HG03442 (cell line): ENCODE results near the gene NDUFAF2.
"Not testable (repeated sequence)": the region's sequence is repeated elsewhere in the genome, so short reads cannot be mapped to it uniquely, and the experiment has no call there.

Experiments
- ATAC-seq: cut with Tn5 transposase; IDR thresholded peaks from one replicate; pipeline ENCODE4 v1.9.1; 2021; ENCODE audit warnings: mild to moderate bottlenecking, moderate library complexity; ENCODE audit not compliant: unreplicated experiment

Gene NDUFAF2

DNA sequence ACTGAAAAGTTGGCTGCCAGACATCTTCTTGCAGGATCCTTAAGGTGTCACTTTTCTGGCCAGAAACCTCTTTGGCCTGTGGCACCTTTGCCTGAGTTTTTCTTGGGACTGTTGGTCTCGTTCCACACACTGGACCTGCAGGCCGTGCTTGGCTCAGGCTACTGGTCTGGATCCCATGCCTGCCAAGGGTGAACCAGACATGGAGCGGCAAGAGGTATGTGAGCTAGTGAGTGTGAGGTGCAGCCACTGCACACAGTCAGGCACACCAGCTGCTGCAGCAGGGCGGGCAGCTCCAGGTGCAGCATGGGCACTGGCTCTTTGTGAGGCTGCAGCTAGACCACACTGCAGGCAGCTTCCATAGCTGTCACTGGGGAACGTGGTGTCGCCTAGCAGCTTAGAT is 47.9 kb downstream of the NDUFAF2 start:
- ATAC-seq, result no peak

DNA sequence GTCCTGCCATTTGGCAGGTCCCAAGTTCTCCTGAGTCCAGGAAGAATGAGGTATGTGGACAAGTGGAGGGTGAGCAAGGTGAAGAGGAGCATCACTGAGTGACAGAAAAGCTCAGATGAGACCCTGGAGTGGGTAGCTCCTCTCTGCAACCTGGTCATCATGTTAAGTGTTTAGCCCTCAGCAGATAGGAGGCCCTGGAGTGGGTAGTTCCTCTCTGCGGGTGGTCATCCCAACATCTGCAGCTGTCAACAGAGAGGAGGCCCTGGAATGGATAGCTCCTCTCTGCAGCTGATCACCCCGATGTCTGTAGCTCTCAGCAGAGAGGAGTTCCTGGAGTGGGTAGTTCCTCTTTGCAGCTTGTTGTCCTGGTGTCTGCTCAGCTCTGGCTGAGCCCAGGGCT is 48.4 kb downstream of the NDUFAF2 start:
- no peak for ATAC-seq

DNA sequence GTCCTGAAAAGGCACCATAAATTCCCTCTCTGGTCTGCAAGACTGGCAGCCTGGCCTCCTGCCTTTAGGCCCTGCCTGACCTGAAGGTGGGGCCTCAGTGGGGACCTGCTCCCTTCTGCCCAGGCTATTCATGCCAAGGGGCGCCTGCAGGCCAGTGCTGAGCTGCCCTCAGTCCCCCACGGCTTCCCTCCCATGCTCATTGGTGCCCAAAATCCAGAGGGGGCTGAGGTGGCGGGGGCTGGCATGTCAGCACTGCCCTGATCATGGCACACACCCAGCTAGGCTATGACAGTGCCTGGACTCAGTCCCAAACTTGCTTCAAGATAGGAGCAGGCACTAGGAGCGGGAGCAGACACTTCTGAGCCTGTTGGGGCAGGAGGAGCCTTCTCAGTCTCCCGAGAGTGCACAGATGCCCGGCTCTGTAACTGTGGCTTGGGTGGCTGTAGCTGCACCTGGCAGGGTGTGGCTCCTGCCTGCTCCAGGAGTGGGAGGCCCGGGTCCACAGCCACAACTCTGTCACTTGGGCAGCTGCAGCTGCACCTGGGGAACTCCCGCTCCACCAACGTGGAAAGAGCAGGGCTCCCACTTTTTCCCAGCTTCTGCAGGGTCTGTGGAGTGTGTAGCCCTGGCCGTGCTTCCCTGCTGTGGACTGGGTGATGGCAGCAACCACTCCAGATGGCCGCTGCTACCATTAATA is 49.0 kb downstream of the NDUFAF2 start:
- no peak for ATAC-seq

DNA sequence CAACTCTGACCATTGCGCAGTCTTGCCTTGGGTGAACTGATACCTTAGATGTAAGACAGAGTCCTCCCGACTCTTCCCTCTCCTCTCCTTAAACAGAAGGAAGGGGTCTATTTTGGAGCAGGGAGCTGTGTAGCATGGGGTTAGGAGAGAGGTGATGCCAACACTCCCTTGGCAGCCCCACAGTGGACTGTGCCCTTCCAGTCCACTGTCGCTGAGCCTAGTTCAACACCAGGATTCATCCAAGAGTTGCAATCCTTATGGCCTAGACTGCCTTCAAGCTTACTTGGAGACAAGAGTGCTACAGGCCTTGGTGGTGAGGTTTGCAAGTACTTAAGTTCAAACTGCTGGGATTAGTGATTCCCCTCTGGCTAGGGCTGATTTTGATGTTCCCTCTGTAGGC is 51.4 kb downstream of the NDUFAF2 start:
- ATAC-seq, result no peak

DNA sequence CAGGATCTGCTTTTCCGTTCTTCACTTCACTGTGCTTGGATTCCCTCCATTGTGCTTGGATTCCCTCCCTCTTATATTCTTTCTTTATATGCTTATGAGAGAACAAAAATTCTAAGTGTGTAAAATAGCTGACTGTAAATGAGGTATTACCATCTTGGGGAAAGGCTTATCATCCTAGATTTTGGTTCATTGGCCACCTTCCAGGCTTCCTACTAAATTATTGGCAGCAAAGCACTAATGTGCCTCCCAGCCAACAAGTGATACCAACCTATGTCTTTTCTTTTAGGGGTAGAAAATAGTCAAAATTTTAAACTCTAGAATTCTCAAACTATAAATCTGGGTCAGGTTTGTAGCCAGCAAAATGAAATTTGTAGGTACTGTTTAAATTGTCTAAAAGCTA is 52.7 kb downstream of the NDUFAF2 start:
- no peak for ATAC-seq

DNA sequence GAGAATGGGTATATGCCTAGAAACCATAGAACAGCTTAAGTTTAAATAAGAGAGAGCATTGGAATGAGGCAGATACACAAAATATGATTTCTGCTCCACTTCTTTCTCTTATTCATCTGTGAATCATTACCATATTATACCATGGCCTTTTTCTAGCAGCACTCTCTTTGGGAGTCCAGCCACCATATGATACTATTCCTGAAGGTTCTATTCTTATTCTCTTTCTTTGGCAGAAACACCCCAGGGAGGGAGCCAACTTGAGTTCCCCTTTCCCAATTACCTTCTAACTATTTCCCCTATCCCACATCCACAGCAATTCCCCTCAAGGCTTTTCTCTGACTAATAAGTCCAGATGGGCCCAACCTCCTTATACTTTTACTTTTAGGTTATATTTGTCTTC is 55.9 kb downstream of the NDUFAF2 start:
- no peak for ATAC-seq

DNA sequence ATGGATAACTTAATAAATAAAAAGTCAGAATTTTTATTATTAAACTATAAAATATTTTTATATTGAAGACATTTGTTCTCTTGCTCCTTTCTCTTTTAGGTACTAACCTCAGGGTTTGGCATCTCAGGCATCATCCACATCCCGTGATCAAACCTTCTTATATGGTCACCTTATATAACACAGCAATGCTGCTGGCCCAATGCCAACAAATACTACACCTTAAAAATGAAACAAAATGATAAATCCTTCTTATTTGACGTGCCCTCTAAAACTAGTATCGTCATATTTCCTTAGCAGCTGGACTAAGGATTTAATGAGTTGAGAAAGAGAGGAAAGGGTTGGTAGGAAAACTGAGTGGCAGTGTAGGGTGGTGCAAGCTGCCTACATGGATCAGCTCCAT is 56.6 kb downstream of the NDUFAF2 start:
- ATAC-seq, result no peak

DNA sequence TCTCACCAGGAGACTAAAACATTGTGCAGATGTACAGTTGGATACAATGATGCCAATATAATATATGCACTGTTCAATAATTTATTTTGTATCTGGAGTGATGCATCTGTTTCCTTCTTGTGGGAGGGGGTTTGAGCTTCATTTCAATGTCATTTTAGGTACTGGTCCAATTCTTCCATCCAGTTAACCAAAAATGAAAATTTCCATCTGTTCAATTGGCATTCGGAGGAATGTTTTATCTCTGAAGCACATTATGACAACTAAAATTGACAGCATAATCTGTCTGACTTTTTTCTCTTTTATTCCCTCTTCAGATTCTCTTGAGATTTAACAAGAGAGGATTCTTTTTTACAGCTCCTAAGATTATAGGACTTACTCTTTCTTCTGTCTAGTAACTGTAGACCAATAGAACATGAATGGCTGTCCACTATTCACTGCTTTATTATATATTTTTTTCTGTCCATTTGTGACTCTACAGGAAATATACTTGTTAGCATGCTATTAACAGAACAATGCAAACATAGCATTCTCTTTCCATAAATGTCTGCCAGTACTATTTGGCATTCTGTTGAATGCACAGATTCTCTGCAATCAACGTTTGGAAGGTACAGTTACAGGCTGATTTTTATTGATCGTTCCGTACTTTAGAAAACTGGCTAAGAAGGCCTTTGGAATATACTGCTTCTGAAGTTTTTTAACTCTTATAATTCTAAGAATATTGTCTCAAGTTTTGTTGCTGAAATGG is 57.8 kb downstream of the NDUFAF2 start:
- ATAC-seq, result no peak

DNA sequence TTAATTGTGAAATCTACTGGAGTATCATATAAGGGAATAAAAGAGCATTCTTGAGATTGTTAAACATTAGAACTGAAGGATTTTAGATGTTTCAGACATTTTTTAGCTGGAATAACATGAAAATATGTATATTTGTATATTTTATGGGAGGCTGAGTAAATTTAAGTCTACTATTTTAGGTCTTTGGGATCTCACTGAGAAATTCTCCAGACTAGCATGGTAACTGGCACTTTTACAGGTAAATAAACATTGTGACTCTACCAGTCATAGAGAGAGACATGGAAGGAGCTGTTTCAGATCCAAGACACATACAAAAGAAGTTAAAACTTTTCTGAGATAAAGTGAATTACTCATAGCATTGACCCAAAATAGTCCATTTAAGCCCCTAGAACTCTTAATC is 59.4 kb downstream of the NDUFAF2 start:
- no peak for ATAC-seq

DNA sequence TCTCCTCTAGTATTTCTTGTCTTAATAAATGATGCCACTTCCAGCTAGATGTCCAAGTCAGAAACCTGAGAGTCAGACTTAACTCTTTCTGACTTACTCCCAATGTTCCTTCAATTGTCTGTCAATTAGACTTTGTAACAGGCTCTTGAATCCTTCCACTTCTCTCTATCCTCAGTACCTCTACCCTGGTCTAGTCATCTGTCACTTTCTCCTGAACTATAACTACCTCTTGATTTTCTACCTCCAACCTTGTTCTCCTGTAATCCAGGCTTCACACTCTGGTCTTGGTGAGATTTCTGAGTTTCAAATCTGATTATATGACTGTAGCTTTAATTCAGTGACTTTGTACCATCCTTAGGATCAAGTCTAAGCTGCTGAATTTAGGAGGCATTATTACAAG is 64.9 kb downstream of the NDUFAF2 start:
- no peak for ATAC-seq

DNA sequence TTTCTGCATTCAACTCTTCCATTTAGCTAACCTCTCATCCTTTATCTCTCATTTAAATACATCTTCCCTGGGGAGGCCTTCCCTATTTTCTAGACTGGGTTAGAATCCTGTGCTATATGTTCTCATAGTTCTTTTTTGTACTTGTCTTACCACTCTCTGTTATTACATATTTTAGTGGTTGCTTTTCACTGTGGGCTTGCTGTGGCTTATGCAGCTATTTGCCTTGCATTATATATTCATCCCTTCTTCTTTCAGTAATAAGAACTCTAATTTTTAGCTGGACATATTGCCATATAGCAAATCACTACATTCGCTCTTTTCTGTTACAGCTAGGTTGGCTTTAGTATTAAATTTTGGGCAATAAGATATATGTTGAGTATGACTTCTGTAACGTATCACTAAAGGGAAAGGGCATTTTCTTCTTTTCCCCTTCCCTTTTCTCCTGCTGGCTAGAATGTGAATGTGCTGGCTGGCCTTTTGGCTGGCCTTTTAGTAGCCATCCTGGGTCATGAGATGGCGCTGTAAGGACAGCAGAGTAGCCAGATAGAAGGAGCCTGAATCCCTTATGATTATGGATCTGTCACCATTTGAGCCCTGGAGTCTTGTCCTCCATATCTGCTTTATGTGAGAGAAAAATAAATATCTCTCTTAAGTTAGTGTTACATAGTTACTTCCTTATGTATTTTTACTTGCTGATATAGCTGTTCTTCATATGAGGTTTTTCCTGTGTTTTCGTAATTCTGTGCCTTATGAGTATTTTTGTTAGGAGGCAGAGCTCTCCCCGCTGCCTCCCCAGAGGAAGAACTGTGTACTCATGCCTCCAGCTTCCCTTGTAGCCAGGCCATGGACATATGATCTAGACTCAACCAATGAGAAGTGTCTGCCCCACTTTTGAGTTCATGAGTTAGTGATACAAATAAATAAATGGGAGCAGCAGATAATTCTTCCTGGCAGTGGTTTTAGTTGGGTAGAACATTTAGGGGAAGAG is 65.8 kb downstream of the NDUFAF2 start:
- no peak for ATAC-seq

DNA sequence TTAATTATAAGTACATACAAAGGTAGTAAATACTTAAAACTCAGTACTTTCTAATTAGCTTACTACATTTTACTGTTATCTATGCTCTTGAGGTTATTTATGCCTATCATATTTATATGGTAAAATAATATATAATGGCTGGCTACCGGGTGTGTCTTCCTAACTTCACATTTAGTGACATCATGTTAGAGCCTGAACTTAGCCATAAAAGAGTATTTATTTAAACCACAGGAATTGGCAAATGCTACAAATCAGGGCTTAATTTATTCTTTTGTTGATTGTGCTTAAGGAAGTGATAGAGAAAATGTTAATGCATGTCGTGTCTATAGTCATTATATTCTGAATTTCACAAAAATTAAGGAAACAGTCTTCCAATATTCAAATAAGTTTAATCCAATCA is 73.1 kb downstream of the NDUFAF2 start:
- ATAC-seq, result no peak

DNA sequence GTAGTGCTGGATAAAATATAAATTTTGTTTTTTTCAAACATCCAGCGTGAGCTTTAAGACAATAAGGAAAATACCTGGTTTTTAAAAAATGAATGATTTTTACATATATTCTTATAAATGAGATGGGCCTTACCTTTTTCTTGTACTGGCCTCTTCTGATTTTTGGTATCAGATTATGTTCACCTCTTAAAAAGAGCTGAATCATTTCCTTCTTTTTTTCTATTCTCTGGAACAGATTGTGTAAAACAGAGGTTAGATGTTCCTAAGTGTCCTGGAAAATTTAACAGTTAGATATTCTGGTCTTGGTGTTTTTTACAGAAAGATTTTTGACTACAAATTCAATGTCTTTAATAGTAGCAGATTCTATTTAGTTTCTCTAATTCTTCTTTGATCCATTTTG is 74.6 kb downstream of the NDUFAF2 start:
- ATAC-seq, result no peak

DNA sequence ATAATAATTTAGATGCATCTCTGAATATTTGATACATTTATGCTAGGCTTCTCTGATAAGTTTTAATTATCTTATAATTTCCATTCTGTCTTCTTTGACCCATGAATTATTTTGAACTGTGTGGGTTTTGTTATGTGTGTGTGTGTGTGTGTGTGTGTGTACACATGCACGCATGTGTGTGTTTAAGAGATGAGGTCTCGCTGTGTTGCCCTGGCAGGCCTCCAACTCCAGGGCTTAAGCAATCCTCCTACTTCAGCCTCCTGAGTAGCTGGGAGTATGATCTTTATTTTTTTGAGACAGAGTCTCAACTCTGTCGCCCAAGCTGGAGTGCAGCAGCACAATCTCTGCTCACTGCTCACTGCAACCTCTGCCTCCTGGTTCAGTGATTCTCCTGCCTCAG is 75.4 kb downstream of the NDUFAF2 start:
- no peak for ATAC-seq

DNA sequence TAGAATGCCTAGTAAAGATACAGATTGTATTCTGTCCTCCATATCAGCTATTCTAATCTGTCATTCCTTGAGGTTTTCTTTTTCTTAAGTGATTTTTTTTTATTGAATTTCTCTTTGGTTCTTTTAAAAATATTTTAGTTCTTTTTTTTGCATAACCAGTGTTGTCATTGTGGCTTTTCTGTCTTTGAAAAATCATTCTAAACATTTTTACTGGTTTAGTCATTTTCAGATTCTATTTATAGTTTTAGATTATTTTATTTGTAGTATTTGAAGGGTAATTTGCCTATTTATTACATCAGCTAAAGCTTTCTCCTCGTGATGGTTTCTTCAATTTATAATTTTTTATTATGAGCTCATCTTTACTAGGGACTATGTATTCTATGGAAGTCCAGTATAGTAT is 78.1 kb downstream of the NDUFAF2 start:
- ATAC-seq, result no peak

DNA sequence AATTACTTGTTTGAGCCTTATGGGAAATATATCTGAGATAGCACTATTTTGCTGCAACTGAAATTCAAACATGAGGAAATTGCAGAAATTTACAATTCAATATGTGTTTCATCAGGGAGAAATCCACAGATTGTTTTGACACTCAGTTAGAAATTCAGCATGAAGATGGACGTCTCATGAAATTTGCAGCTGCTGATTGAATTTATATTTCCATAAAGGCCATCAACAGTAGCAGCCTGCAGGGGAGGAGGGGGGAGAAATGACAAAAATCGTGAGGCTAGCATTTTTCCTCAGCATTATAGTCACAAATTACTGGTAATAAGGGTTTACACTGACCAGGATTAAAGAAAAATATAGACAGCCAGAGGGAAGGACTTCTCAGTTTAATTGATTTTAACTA is 81.0 kb downstream of the NDUFAF2 start:
- no peak for ATAC-seq

DNA sequence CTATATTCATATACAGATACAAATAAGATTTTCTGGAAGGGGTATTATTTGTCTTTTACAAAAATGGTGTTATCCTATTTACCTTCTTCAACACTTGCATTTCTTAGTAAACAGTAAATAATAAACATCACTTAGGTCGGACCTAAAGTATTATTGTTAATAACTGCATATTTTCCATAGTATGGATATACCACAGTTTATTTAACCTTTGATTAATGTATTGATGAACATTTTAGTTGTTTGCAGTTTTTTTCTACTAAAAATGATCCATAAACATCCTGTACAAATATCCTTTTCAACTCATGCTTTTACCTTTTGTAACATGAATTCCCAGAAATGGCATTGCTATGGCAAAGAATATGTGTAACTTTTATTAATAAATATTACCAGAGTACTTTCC is 83.4 kb downstream of the NDUFAF2 start:
- no peak for ATAC-seq

DNA sequence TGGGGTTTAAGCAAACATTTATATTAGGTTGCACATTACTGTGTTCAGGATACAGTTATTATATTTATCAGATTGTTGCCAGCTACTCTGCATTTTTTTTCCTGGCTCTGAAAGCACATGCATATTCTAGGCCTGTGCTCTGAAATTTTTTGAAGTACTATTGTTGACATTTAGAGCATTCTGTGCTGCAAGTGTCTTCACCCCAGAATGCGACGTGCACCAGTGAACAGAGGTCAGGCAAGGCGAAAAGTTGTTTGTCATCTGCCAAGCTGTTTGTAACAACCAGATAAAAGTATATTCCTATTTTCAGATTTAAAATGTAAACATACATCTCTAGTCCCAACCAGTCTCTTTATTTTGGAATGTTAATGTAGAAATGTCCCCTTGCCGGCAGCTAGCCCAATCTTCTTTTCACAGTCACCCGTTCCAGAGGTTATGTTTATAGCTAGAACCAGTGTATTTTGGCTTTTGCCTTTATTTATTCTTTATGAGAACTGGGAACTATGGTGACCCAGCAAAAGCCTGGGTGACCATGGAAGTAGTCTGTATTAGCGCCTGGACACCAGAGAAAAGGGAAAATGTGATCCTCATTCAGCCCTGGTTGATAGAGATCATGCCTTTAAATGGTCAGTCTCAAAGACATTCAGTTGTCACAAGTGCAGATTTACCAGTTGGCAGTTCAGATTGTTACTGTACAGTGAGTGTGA is 84.6 kb downstream of the NDUFAF2 start:
- ATAC-seq, result no peak

DNA sequence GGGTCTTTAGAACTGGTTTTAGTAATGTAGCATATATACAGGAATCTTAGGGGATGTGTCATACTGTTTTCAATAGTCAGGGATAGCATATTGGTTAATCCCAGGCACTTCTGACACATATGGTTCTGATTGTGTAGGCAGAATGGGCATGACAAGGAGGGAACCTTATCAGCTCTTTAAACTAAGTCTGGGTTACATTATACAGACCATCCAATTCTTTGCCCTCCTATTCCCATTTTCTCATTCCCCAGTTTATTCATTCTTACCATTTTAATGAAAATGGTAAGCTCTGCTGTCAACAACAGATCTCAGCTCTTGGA is 85.1 kb downstream of the NDUFAF2 start:
- ATAC-seq, result no peak

DNA sequence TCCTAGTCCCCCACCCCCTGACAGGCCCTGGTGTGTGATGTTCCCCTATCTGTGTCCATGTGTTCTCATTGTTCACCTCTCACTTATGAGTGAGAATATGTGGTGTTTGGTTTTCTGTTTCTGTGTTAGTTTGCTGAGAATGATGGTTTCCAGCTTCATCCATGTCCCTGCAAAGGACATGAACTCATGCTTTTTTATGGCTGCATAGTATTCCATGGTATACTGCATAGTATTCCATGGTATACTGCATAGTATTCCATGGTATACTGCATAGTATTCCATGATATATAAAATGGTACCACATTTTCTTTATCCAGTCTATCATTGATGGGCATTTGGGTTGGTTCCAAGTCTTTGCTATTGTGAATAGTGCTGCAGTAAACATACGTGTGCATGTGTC is 86.3 kb downstream of the NDUFAF2 start:
- ATAC-seq, result not testable (repeated sequence)

DNA sequence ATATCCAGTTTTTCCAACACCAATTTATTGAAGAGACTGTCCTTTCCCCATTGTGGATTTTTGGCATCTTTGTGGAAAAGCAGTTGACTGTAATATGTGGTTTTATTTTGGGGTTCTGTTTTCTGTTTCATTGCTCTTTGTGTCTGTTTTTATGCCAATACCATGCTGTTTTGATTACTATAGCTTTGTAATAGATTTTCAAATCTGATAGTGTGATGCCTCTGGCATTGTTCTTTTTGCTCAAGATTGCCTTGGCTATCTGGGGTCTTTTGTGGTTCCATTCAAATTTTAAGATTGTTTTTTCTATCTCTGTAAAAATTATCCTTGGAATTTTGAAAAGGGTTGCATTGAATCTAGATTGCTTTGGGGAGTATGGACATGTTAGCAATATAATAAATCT is 99.5 kb downstream of the NDUFAF2 start:
- no peak for ATAC-seq
